Renal cortex interstitium (tissue), 11 donors: ENCODE results near the gene COL18A1. TPM values are rescaled to one million over a fixed set of nuclear protein-coding genes. Genes with fewer than 3 reads are reported as not detected.
"Not testable (repeated sequence)": the region's sequence is repeated elsewhere in the genome, so short reads cannot be mapped to it uniquely, and the experiment has no call there.

Source experiments
- DNase-seq, 11 donors: peaks; one replicate each; pipeline ENCODE4 v3.0.0-alpha.2; 2013; ENCODE audit warnings: low read depth in 9 of 11, low spot score in 4 of 11; ENCODE audit errors: extremely low read depth in 1 of 11
- polyA plus RNA-seq, 3 donors: library from polyadenylated mRNA; unstranded; fragments of 120-200 nt; gene quantifications; one replicate each; pipeline ENCODE4 v1.2.1, GENCODE V29; 2013; ENCODE audit not compliant: insufficient read length in 3 of 3

Gene COL18A1
- polyA plus RNA-seq, 3 donors: 101 to 232 (median 169) TPM

GRCh38 chr21:45442276-45442675, 37.3 kb downstream of the COL18A1 start:
- DNase-seq: no peak

- not testable (repeated sequence) for DNase-seq
Measured at GRCh38 chr21:45442686-45443594, 38.0 kb downstream of the COL18A1 start.

GRCh38 chr21:45443595-45444181, 38.7 kb downstream of the COL18A1 start:
- no peak for DNase-seq

- no peak for DNase-seq
Measured at GRCh38 chr21:45444385-45444784, 39.4 kb downstream of the COL18A1 start.

- DNase-seq: no peak
Measured at GRCh38 chr21:45445369-45445768, 40.4 kb downstream of the COL18A1 start.

GRCh38 chr21:45447821-45448220, 42.9 kb downstream of the COL18A1 start:
- no peak for DNase-seq

- no peak for DNase-seq
Measured at GRCh38 chr21:45448283-45448809, 43.4 kb downstream of the COL18A1 start.

- peak in 2 of 11 donors; percentile 49 to 60 for DNase-seq
Measured at GRCh38 chr21:45448810-45449657, 44.1 kb downstream of the COL18A1 start.

- no peak for DNase-seq
Measured at GRCh38 chr21:45449658-45450422, 44.9 kb downstream of the COL18A1 start.

- no peak for DNase-seq
Measured at GRCh38 chr21:45450423-45451090, 45.6 kb downstream of the COL18A1 start.

GRCh38 chr21:45451091-45451740, 46.3 kb downstream of the COL18A1 start:
- no peak for DNase-seq

GRCh38 chr21:45451771-45452182, 46.8 kb downstream of the COL18A1 start:
- no peak for DNase-seq

GRCh38 chr21:45452696-45453307, 47.8 kb downstream of the COL18A1 start:
- no peak for DNase-seq

GRCh38 chr21:45453308-45453950, 48.5 kb downstream of the COL18A1 start:
- no peak for DNase-seq

- no peak for DNase-seq
Measured at GRCh38 chr21:45454060-45454925, 49.3 kb downstream of the COL18A1 start.
